HG02970 (cell line): ENCODE data around the gene LPGAT1.
"Not testable (repeated sequence)": the region's sequence is repeated elsewhere in the genome, so short reads cannot be mapped to it uniquely, and the experiment has no call there.

ENCODE experiments used
- ATAC-seq: cut with Tn5 transposase; IDR thresholded peaks from one replicate; pipeline ENCODE4 v1.9.1; 2021; ENCODE audit warnings: mild to moderate bottlenecking, moderate library complexity, moderate number of reproducible peaks; ENCODE audit not compliant: unreplicated experiment, low FRiP score

The LPGAT1 gene, protein sequence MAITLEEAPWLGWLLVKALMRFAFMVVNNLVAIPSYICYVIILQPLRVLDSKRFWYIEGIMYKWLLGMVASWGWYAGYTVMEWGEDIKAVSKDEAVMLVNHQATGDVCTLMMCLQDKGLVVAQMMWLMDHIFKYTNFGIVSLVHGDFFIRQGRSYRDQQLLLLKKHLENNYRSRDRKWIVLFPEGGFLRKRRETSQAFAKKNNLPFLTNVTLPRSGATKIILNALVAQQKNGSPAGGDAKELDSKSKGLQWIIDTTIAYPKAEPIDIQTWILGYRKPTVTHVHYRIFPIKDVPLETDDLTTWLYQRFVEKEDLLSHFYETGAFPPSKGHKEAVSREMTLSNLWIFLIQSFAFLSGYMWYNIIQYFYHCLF

GRCh38 chr1:211830328-211831142 is at the start of gene LPGAT1:
LPGAT1 (minus strand) TSS chr1:211830763; CDS start chr1:211829296, 1,467 bp downstream.
- ATAC-seq: peak; percentile 71

- no peak for ATAC-seq
Measured at GRCh38 chr1:211879475-211879874, 48.9 kb upstream of the LPGAT1 start.

- ATAC-seq: no peak
Measured at GRCh38 chr1:211876851-211877590, 46.5 kb upstream of the LPGAT1 start.

GRCh38 chr1:211875541-211875940 is 45.0 kb upstream of the LPGAT1 start:
- ATAC-seq: no peak

DNA sequence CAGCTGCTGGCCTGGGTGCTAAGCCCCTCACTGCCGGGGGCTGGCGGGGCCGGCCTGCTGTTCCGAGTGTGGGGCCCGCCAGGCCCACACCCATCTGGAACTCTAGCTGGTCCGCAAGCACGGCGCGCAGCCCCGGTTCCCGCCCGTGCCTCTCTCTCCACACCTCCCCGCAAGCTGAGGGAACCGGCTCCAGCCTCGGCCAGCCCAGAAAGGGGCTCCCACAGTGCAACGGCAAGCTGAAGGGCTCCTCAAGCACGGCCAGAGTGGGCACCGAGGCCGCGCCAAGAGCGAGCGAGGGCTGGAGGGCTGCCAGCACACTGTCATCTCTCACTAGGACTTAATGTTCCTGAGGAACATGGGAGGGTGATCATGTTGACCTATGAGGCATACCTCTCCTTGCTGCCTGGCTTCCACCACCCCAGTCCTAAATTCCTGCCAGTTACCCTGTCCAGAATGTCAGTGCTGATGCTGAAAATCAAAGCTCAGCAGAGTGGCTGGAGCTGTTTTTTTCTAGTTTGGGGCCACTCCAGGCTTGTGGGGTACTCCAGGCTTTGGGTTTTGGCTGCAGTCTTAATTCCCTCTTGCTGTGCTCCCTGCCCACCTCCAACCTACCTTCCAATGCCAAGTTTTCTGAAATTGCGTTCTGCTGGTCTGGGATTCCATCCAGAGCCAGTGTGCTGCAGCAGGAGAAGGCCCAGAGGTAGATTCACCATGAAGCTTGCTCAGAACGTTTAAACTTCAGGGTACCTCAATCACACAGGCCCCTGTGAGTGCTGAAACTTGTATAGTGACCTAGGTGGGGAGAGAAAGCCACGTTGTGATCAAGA is 44.2 kb upstream of the LPGAT1 start:
- ATAC-seq: no peak

DNA sequence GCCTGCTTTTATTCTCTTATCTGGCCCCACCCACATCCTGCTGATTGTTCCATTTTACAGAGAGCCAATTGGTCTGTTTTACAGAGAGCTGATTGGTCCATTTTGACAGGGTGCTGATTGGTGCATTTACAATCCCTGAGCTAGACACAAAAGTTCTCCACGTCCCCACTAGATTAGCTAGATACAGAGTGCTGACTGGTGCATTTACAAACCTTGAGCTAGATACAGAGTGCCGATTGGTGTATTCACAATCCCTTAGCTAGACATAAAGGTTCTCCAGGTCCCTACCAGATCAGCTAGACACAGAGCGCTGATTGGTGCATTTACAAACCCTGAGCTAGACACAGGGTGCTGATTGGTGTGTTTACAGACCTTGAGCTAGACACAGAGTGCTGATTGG is 43.2 kb upstream of the LPGAT1 start:
- ATAC-seq: not testable (repeated sequence)

DNA sequence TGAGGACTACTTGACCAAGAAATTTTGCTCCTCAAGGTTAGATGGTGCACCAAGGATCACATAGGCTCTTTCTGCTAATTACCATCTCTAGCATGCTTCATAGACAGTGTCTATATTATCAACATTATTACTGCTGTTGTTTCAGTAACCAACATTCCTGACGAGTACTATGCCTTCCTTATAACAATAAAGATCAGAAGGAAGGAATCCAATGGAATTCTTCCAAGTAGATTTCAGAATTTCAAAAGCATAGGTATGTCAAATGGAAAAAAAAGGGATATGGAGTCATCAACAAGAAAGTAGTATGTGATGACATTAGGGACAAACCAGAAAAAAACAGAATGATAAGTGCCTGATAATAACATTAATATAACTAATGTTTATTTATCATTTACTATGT is 39.6 kb upstream of the LPGAT1 start:
- no peak for ATAC-seq

DNA sequence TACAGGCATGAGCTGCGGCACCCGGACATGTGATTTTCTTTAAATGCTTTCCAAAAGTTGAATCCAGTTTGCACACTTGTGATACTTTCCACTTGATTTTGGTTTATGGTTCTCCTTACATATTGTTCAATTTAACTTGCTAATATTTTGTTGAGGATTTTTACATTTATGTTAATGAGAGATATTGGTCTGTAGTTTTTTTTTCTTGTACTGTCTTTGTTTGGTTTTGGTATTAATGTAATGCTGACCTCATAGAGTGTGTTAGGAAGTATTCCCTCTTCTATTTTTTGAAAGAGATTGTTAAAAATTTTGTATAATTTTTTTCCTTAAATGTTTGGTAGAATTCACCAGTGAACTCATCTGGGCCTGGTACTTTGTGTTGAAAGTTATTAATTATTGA is 34.6 kb upstream of the LPGAT1 start:
- ATAC-seq: no peak

- ATAC-seq: no peak
Measured at GRCh38 chr1:211859405-211859804, 28.8 kb upstream of the LPGAT1 start.

- ATAC-seq: no peak
Measured at GRCh38 chr1:211851174-211851573, 20.6 kb upstream of the LPGAT1 start.

GRCh38 chr1:211843507-211844298 is 13.1 kb upstream of the LPGAT1 start:
- no peak for ATAC-seq

DNA sequence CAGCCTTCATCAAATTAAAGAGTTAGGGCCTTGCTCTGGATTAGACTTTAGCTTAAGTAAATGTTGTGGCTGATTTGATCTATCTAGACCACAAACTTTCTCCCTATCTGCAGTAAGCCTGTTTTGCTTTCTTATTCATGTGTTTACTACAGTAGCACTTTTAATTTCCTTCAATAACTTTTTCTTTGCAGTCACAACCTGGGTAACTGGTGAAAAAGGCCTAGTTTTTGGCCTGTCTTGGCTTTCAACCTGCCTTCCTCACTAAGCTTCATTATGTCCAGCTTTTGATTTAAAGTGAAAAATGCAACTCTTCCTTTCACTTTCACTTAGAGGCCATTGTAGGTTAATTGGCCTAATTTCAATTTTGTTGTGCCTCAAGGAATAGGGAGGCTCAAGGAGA is 12.5 kb upstream of the LPGAT1 start:
- ATAC-seq: no peak

- ATAC-seq: no peak
Measured at GRCh38 chr1:211842518-211842917, 12.0 kb upstream of the LPGAT1 start.

- ATAC-seq: no peak
Measured at GRCh38 chr1:211839106-211839505, 8.5 kb upstream of the LPGAT1 start.

- no peak for ATAC-seq
Measured at GRCh38 chr1:211833174-211833820, 2.7 kb upstream of the LPGAT1 start.

GRCh38 chr1:211832661-211833060 is 2.1 kb upstream of the LPGAT1 start:
- no peak for ATAC-seq

DNA sequence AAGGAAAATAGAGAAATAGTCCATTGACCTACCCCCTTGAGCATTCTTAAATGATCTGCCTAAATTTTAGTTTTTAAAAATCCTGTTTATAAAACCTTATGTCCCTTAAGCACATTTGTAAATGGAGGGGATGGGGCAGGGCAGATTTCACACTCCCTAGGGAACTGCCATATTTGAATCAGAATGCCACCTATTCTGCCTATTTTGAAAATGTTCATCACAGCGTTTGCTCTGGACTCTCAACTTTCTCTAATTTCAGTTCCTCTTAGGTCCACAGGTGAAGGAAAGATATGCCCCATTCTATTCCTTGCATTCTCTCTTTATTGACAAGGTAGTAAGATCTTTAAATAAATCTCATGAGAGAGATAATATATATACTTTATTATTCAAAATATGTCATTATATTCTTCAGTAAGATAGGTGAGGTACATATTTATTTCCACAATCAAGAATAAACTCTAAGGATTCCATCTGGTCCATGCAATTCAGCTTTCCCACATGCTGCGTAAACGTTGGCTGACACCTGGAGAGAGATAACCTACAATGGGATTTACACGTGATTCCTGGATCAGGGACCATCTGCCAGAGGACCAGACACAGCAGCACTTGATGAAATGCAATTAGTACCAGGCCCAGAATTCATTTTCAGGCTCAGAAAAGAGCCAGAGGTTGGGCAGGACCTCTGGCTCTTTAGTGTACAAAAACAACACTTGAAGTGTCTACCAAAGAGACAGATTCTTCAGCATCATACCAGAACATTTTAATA is 1.2 kb upstream of the LPGAT1 start:
- no peak for ATAC-seq

GRCh38 chr1:211830055-211830327 is 572 bp downstream of the LPGAT1 start:
- peak; percentile 27 for ATAC-seq
